Uterus (tissue), 4 donors: ENCODE data around the gene SRP9. TPM values are rescaled to one million over a fixed set of nuclear protein-coding genes. Genes with fewer than 3 reads are reported as not detected.

Experiments used
- DNase-seq, 2 donors: peaks; one replicate each; pipeline ENCODE4 v3.0.0-alpha.2; 2019 to 2020
- H3K27ac ChIP-seq, 2 donors: fragments of 200-600 bp; sonication (generic); 1 replicate in 1 of 2; 2 replicates in 1 of 2; pipeline ENCODE4 v1.5.1; 2016 to 2018
- H3K27me3 ChIP-seq, 2 donors: fragments of 200-600 bp; sonication (generic); one replicate each; pipeline ENCODE4 v1.5.1; 2018 to 2019; ENCODE audit warnings: control low read depth in 1 of 2
- H3K36me3 ChIP-seq, 2 donors: fragments of 200-600 bp; sonication (generic); one replicate each; pipeline ENCODE4 v1.5.1; 2019; ENCODE audit warnings: control low read depth in 1 of 2
- H3K4me1 ChIP-seq, 2 donors: fragments of 200-600 bp; sonication (generic); one replicate each; pipeline ENCODE4 v1.5.1; 2018 to 2019; ENCODE audit warnings: control low read depth in 1 of 2
- H3K4me3 ChIP-seq, 2 donors: fragments of 200-600 bp; sonication (generic); 1 replicate in 1 of 2; 2 replicates in 1 of 2; pipeline ENCODE4 v1.5.1; 2018 to 2019; ENCODE audit warnings: mild to moderate bottlenecking in 1 of 2
- H3K9me3 ChIP-seq, 2 donors: fragments of 200-600 bp; sonication (generic); one replicate each; pipeline ENCODE4 v1.5.1; 2019; ENCODE audit warnings: control low read depth in 1 of 2
- POLR2A ChIP-seq, 2 donors: fragments of 450-650 bp; IDR thresholded peaks; one replicate each; pipeline ENCODE4 v1.6.1; 2016; ENCODE audit warnings: antibody characterized with exemption in 2 of 2, mild to moderate bottlenecking in 1 of 2, moderate library complexity in 1 of 2
- intact Hi-C: fragments of 100-400 bp; cut with DNase I; formaldehyde crosslinking; loops from one replicate; pipeline ENCODE4 v1.15.1; 2023; ENCODE audit warnings: low total_unique reads
- total RNA-seq, 4 donors: library from RNA; depleted of rRNA in 3 of 4; stranded (reverse); fragments of >200 nt in 3 of 4; gene quantifications; one replicate each; pipeline versions ENCODE4 v1.1.0 to v1.2.4, GENCODE V29; 2014 to 2023
- TF ChIP-seq, protein P1 (sequence below), 4 experiments: fragments of 200-600 bp in 2 of 4; fragments of 450-650 bp in 2 of 4; sonication (generic) in 2 of 4; IDR thresholded peaks; one replicate each; pipeline ENCODE4 v1.5.1; 2016 to 2019; ENCODE audit warnings: antibody characterized with exemption in 4 of 4, mild to moderate bottlenecking in 2 of 4, moderate library complexity in 1 of 4
- donor health status: DM: yes; HTN: yes; CAD: no.

The SRP9 gene
- total RNA-seq, 4 donors from 2014 or later: 169 to 551 (median 202) TPM

DNA sequence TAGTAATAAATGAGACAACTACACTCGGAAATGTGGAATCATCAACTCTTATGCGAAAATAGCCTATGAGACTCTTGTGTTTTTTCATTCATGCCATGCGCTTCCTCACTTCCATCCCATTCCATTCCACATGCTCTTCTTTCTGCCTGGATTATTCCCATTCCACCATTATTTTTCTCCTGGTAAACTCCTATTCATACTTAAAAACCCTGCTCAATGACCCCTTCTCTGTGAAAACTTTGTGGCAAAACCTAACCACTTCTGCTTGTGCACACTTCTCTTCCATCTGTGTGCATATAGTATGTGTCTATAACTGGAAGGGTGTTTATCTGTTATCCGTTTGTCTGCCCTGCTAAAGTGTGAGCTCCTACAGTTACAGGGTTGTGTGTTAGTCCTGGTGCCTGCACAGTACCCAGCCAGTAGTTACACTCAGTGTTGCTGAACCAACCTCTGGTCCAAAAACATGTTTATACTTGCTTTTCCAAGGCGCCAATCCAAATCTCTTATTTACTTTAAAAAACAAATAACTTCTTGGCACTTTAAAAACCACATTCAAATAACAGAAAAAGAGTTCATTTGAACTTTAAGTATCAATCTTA is 43.0 kb downstream of the SRP9 start:
- TF ChIP-seq POLR2A (IDR thresholded peaks at IDR 0.05): no peak
- TF ChIP-seq, protein P1, sequence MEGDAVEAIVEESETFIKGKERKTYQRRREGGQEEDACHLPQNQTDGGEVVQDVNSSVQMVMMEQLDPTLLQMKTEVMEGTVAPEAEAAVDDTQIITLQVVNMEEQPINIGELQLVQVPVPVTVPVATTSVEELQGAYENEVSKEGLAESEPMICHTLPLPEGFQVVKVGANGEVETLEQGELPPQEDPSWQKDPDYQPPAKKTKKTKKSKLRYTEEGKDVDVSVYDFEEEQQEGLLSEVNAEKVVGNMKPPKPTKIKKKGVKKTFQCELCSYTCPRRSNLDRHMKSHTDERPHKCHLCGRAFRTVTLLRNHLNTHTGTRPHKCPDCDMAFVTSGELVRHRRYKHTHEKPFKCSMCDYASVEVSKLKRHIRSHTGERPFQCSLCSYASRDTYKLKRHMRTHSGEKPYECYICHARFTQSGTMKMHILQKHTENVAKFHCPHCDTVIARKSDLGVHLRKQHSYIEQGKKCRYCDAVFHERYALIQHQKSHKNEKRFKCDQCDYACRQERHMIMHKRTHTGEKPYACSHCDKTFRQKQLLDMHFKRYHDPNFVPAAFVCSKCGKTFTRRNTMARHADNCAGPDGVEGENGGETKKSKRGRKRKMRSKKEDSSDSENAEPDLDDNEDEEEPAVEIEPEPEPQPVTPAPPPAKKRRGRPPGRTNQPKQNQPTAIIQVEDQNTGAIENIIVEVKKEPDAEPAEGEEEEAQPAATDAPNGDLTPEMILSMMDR (IDR thresholded peaks at IDR 0.05): no peak
- Histone ChIP-seq H3K9me3 (no peaks in the 10 kb centered on the region), H3K4me1 (peaks cover 49 to 55% of the 10 kb centered on the region in 2 donors), H3K4me3 (no peak overlapping the region), H3K36me3 (no peaks in the 10 kb centered on the region), H3K27ac (peak overlapping the region; percentile 83 to 89), H3K27me3 (no peaks in the 10 kb centered on the region)
- no peak for DNase-seq
- intact Hi-C loops: no loop called here

DNA sequence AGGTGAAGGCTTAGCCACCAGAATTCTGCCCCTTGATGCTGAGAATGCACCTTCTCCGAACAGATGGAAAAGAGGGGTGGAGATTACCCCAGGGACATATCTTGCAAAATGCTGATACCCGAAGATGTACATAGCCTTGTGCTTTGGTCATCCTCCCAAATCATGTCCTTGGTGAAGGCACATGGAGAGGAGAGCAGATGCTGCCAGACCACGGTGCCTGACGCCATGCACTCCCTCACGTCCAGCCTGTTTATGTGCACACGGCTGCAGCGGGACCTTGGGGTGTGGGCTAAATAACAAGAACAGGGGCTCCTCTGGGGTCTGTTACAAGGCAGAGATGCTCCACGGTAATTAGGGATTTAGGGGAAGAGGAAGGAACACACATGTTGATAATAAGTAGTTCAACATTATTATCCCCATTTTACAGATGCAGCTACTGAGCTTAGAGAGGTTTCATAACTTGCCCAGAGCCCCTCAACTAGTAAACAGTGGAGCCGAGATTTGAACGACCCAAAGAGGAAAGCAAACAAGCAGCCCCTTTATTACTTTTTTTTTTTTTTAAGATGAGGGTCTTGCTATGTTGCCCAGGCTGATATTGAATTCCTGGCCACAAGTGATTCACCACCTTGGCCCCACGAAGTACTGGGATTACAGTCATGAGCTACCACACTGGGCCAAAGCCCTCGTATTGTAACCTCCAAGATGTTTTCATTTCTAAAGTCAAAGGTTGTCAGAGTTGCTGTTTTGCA is 45.2 kb downstream of the SRP9 start:
- DNase-seq: no peak
- Histone ChIP-seq H3K27me3 (no peaks in the 10 kb centered on the region), H3K36me3 (no peaks in the 10 kb centered on the region), H3K4me3 (no peak overlapping the region), H3K4me1 (peaks cover 31 to 48% of the 10 kb centered on the region in 2 donors), H3K27ac (peak overlapping the region; percentile 53 to 89), H3K9me3 (no peaks in the 10 kb centered on the region)
- no peak for TF ChIP-seq POLR2A (IDR thresholded peaks at IDR 0.05)
- TF ChIP-seq, protein P1 (IDR thresholded peaks at IDR 0.05): no peak
- intact Hi-C loops: no loop called here

DNA sequence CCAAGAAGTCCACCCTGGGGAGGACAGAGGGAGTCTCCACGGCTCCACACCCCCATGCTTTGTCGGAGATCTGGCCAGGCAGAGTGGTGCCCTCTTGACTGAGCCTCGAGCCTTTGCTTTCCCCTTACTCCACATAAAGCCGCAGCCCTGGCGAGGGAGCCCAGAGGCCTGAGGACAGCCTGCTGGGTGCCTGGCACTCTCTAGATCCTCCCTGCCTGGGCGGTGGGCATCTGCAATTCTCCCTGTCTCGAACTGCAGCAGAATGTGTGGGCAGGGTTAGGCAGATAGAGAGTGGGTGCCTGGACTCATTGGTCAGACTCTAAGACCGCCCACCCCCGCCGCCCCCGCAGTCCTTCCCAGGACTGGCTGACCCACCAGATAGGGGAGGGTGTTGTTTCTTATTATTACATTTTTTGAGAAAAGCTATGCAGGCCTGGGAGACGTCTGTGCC is 46.2 kb downstream of the SRP9 start:
- no peaks in the 10 kb centered on the region for H3K27me3 ChIP-seq
- H3K27ac ChIP-seq: peak overlapping the region; percentile 53 to 71
- peaks cover 25 to 39% of the 10 kb centered on the region in 2 donors for H3K4me1 ChIP-seq
- H3K4me3 ChIP-seq: no peak overlapping the region
- no peak for TF ChIP-seq POLR2A (IDR thresholded peaks at IDR 0.05)
- TF ChIP-seq, protein P1 (IDR thresholded peaks at IDR 0.05): no peak
- H3K36me3 ChIP-seq: no peaks in the 10 kb centered on the region
- no peaks in the 10 kb centered on the region for H3K9me3 ChIP-seq
- intact Hi-C loops: no loop called here
- no peak for DNase-seq

DNA sequence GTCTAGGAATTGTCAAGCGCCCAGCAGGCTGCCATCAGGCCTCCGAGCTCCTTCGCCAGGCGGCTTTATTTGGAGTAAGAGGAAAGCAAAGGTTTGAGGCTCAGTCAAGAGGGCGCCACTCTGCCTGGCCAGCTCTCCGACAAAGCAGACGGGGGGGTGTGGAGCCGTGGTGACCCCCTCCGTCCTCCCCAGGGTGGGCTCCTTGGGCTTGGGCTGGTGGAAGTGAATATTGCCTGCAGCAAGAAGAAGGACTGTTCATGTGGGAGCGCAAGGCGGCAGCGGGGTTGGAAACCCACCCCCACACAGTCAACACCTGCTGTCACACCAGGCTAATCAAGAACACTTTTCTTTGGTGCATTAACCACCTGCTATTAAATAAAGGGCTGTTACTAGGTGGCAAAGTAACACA is 46.9 kb downstream of the SRP9 start:
- no peaks in the 10 kb centered on the region for H3K36me3 ChIP-seq
- H3K4me1 ChIP-seq: peaks cover 25 to 39% of the 10 kb centered on the region in 2 donors
- no peak overlapping the region for H3K4me3 ChIP-seq
- TF ChIP-seq, protein P1 (IDR thresholded peaks at IDR 0.05): no peak
- no peak for TF ChIP-seq POLR2A (IDR thresholded peaks at IDR 0.05)
- no peak for DNase-seq
- H3K27me3 ChIP-seq: no peaks in the 10 kb centered on the region
- intact Hi-C loops: no loop called here
- no peaks in the 10 kb centered on the region for H3K9me3 ChIP-seq
- peak overlapping the region; percentile 53 to 71 for H3K27ac ChIP-seq

DNA sequence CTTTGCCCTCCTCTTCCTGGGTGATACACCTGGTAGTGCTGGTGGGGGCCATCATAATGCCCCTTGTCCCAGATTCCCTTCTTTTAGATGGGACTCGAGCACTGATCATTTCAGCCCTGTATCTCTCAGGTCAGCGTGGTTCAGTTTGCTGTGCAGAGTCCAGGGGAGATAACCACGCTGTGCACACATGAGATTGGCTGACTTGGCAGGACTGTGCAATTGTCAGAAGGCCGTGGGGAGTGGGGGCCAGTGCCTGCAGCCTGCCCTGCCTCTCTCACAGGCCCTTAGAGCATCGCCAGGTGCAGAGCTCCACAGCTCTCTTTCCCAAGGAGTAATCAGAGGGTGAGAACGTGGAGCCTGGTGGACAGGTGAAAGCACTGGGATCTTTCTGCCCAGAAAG is 47.5 kb downstream of the SRP9 start:
- intact Hi-C loops: no loop called here
- Histone ChIP-seq H3K27me3 (no peaks in the 10 kb centered on the region), H3K4me1 (peaks cover 25 to 37% of the 10 kb centered on the region in 2 donors), H3K9me3 (no peaks in the 10 kb centered on the region), H3K36me3 (no peaks in the 10 kb centered on the region), H3K27ac (peak overlapping the region; percentile 42 to 44), H3K4me3 (no peak overlapping the region)
- TF ChIP-seq, protein P1 (IDR thresholded peaks at IDR 0.05): no peak
- no peak for TF ChIP-seq POLR2A (IDR thresholded peaks at IDR 0.05)
- DNase-seq: no peak
